GM13977 (cell line): ENCODE data around the gene DYNLL2.

Source experiments
- DNase-seq: peaks from one replicate; pipeline ENCODE4 v3.0.0; 2012; ENCODE audit warnings: low spot score
- CTCF ChIP-seq: IDR thresholded peaks from 2 replicates; pipeline ENCODE4 v1.5.1; 2012; ENCODE audit warnings: mild to moderate bottlenecking, control low read depth; ENCODE audit not compliant: insufficient read depth; ENCODE audit errors: extremely low read depth, missing control alignments
- in situ Hi-C: fragments of 300-500 bp; cut with MboI; formaldehyde crosslinking; loops from one replicate; pipeline ENCODE4 v1.12.0; 2022; ENCODE audit warnings: low sequenced_read_pairs, low pct_unique_long_range_greater_than_20kb, mixed read lengths, inconsistent platforms; ENCODE audit not compliant: unreplicated experiment

Gene DYNLL2

DNA sequence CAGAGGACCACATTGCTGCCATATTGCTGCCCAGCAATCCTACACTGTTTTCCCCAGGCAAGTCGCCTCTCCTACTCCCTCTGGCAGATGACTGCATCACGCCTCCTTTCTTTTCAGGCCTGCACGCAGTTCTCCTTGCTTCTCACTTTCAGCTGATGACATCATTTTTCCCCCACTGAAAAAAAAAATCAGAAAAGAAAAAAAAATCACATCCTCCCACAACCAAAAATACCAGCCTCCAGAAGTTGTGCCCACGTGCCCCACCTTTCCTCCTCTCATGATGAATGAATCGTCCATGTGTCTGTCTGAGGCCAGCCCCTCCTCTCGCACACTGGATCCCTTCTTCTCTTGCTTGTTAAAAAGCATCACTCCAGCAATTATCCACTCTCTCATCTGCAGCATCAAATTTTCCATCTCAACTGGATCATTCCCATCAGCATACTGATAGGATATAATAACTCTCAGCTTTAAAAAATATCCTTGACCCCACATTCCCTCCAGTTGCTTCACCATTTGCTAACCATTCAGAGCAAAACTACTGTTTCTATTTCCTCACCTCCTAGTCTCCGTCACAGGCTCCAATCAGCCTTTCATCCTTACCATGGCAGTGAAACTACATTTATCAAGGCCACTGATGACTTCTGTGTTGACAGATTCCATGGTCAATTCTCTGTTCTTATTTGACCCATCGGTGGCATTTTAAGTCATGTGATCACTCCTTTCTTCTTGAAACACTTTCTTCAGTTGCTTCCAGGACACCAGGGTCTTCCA lies 30.1 kb upstream of the DYNLL2 start:
- in situ Hi-C loops: no loop called here
- no peak for TF ChIP-seq CTCF
- DNase-seq: no peak

DNA sequence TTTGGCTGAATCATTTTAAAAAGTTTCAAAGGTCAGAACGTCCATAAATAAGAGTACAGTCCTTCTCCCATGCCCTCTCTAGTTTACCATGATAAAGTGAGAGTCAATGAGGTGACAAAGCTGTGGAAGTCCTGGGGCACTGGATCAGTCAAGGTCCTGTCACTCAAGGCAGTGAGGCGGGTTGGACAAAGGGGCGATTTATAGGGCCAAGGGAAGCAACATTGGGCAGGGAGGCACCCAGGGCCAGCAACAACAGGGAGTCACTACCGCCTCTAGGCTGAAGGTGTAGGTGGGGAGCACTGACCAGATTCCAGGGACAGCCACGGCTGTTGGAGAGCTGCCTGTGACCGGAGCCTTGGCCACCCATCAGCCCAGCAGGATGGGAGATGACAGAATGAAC lies 28.6 kb upstream of the DYNLL2 start:
- no peak for TF ChIP-seq CTCF
- in situ Hi-C loops: no loop called here
- DNase-seq: no peak

DNA sequence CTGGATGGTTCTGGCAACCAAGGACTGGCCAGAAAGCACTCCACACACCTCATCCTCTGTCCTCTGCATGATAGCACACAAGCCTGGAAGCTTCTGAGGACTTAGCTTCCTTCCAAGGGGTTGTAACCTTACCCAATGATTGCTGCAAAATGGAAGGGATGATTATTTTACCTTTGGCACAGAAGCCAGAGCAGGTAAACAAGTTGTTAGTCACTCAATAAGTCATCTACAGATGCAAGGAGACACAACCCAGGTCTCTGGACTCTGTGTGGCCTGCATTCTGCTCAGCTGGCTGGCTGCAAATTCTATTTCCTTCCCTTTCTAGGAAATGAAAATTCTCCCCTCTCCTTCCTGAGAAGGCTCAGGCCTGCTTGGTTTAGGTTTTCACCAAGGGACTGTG lies 26.7 kb upstream of the DYNLL2 start:
- in situ Hi-C loops: no loop called here
- DNase-seq: no peak
- no peak for TF ChIP-seq CTCF

GRCh38 chr17:58059141-58059540 lies 24.1 kb upstream of the DYNLL2 start:
- no peak for DNase-seq
- in situ Hi-C loops: no loop called here
- TF ChIP-seq CTCF: no peak

- no peak for TF ChIP-seq CTCF
- DNase-seq: no peak
- in situ Hi-C loops: no loop called here
Observed at GRCh38 chr17:58060596-58061191, 22.5 kb upstream of the DYNLL2 start.

DNA sequence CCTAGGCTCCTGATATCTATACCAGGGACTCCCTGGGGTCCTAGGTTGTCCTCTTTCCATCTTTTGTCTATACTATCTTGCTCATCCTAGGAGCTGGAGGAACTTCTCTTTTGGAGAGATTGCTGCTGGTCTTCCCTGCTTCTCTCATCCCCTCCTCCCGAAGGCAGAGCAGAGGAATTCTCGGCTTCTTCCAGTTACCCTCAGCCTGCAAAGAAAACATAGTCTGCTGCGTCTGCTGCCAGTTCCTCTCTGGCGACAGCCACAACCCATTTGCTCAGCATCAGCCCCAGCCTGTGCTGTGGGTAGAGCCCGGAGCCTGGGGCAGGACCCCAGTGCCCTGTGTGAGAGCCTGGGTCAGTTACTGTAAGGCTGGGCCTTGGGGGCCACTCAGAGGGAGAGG lies 21.5 kb upstream of the DYNLL2 start:
- no peak for DNase-seq
- no peak for TF ChIP-seq CTCF
- in situ Hi-C loops: no loop called here
